IPS-18c (cell line): ENCODE measurements around the gene ARMS2.

ENCODE experiments used
- H3K4me3 ChIP-seq: 2 replicates; pipeline ENCODE4 v1.7.0; 2013; ENCODE audit warnings: low read depth, mild to moderate bottlenecking, low read length, moderate library complexity; ENCODE audit not compliant: insufficient read depth
- H3K9me3 ChIP-seq: one replicate; pipeline ENCODE4 v1.6.1; 2013; ENCODE audit warnings: mild to moderate bottlenecking, low read length, moderate library complexity; ENCODE audit not compliant: control insufficient read depth, insufficient read depth

ARMS2 gene, protein sequence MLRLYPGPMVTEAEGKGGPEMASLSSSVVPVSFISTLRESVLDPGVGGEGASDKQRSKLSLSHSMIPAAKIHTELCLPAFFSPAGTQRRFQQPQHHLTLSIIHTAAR

DNA sequence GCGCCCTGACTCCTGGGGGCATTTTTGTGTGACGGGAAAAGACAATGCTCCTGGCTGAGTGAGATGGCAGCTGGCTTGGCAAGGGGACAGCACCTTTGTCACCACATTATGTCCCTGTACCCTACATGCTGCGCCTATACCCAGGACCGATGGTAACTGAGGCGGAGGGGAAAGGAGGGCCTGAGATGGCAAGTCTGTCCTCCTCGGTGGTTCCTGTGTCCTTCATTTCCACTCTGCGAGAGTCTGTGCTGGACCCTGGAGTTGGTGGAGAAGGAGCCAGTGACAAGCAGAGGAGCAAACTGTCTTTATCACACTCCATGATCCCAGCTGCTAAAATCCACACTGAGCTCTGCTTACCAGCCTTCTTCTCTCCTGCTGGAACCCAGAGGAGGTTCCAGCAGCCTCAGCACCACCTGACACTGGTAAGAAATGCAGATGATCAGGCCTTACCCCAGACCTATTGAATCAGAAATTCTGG, at the start of gene ARMS2:
ARMS2 (plus strand) TSS at position 51 of the 478 bp plus-strand sequence; CDS start at position 126, 75 bp downstream.
- Histone ChIP-seq H3K9me3 (peaks cover 6% of the 10 kb centered on the region), H3K4me3 (no peak within 1 kb of the TSS)

DNA sequence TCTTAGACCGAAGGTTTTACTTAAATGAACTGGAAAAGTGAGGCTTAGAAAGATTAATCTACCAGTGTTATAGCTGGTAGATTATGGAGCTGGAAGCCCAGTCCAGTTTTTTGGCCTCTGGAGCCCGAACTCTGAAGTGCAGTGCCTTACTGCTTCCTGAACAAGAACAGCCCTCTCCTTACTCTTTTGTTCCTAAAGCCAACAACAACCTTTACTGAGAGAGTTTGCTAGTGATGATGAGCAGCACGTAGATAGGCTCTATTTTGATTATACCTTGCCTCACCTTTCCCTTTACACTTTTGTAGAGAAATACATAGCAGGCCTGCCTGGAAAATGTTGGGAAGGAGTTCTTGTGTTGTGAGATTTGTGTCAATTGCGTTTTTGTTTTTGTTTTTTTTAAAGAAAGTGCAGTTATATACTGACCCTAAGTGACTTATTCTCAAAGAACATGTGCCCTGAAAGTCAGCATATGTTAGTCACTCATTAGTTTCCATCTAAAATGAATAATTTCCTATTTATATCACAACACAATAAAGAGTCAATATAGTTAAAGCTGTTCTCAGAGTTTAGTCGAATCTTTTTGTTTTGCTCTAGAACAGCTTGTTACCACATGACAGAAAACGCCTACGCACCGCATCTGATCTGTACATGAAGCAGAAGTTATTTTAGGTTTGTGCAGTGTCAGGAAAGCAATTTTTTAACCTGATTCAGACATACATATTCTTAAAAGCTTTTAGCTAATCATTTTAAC, 46.9 kb upstream of the ARMS2 start:
- no peaks in the 10 kb centered on the region for H3K9me3 ChIP-seq
- no peak overlapping the region for H3K4me3 ChIP-seq

DNA sequence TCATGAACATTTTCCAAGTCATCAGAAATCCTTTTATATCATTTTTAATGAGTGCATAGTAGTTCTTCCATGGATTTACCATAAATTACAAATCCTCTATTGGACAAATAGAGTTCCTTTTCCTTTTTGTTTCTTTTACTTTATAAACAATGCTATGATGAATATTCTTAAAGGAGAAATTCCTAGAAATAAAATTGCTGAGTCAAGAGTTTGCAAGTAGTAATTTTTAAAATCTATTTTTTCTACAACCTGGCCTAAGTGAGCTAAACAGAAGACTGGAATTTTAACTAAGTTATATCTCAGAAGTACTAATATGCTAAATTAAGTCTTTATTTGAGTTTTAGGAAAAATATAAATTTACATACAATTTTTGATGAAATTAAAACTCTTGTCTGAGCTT, 41.1 kb upstream of the ARMS2 start:
- no peaks in the 10 kb centered on the region for H3K9me3 ChIP-seq
- no peak overlapping the region for H3K4me3 ChIP-seq

DNA sequence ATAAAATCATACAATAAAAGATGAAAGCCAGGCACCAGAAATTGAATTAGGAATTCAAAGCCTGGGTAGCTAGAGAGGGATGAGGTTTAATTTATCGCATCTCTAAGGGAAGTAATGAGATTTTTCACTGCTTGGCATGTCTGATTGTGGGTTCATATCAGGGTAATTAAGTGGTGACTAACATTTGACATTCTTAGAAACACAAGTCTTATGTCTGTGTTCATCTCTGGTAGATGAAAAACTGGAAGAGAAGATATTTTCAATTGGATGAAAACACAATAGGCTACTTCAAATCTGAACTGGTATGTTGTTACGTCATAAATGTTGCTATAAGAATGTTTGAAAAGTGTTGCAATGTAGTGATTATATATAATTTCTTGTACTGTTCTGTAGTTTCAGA, 36.8 kb upstream of the ARMS2 start:
- H3K4me3 ChIP-seq = no peak overlapping the region
- H3K9me3 ChIP-seq = no peaks in the 10 kb centered on the region

DNA sequence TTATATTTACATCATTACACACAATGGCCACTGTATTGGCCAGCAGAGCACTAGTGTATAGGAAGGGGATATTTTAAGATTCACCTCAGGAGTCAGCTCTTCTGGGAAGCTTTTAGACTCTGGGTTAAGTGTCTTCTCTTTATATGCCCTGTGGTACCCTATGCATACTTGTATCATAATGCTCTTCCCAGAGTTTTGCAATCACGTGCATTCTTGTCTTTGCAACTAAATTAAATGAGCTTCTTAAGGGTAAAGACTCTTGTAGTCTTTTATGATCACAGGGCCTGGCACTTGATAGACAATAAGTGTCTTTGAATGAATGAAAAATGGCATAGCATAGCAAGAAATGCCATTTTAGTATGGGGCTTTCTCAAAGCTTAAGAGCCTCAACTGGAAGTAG, 35.4 kb upstream of the ARMS2 start:
- Histone ChIP-seq H3K9me3 (no peaks in the 10 kb centered on the region), H3K4me3 (no peak overlapping the region)

DNA sequence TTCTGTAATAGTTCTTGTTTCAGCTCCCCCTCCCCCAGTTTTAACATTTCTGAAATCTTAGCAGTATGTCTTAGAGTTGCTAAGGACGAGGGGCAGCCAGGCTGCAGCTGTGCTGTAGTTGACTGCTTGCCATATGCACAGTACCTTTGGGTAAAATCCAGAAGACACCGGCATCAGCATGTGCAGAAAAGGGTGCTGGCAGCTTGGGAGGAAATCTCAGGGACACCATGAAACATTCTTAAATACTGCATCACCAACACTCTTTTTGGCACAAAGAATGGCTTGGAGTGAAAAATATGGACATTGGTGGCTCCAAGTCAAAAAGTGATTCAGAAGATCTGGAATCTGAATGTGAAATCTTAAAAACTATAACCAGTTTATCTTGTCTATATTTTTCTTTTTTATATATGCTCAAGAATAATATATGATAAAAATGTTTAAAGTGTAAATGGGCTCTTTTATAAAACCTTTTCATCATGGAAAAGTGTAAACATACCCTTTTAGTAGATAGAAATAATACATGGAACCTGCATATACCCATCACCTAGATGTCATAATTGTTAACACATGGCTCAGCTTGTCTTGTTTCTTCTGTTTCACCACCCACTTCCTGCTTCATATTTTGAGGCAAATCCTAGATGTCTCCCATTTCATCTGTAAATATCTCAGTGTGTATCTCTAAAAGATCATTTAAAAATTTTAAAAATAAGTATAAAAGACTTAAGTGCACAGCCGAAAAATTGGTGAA, 34.4 kb upstream of the ARMS2 start:
- H3K4me3 ChIP-seq = no peak overlapping the region
- no peaks in the 10 kb centered on the region for H3K9me3 ChIP-seq

DNA sequence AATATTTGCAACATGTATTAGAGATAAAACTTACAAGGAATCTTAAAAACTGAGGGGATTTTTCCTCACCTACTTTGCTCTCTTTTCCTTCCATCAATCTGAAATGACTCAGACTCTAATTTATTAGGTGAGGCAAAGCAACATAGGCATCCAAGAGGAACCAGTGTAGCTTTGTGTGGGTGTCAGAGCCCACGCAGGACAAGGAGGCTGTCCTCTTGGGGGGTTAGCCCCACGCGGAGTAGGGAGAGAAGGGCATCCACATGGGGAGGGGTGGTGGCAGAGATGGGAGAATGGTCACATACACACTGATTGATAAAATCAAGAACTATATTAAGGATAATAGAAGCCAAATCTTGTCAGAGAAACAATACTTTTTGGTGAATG, 33.8 kb upstream of the ARMS2 start:
- Histone ChIP-seq H3K9me3 (no peaks in the 10 kb centered on the region), H3K4me3 (no peak overlapping the region)

DNA sequence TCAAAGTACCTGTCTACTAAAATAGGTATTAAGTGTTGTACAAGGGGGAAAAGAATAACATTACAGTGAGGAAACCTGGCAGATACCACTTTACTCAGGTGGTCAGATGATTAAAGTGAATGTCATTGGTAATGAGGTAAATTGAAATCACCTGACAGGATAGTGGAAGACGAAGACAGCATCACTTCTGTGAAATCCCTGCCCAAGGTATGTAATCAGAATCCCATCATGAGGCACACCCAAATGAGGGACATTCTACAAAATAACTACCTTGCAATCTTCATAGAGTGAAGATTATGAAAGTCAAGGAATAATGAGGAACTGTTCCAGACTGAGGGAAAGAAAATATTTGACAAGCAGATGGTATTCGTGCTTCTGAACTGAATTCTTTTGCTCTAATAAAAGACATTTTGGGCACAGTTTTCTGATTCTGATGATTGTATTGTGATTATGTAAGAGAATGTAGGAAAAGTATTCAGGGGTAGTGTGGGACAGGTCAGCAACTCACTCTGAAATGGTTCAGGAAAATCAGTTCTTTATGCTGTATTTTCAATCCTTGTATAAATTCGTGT, 33.3 kb upstream of the ARMS2 start:
- no peaks in the 10 kb centered on the region for H3K9me3 ChIP-seq
- no peak overlapping the region for H3K4me3 ChIP-seq

DNA sequence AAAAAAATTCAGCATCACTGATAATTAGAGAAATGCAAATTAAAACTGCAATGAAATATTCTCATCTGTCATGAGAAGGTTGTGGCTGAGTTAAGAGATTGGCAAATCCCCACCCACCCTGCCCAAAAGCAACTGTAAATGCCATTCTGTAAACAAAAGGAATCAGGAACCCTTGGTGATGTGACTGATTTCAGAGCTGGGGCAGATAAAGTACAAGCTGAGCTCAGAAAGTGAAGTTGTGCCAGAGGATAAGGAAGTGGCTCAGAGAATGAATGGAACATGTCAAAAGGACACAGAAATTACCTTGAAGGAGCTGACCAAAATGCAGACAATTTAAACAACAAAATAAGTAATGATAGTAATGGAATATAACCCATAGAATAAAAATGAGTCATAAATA, 32.7 kb upstream of the ARMS2 start:
- Histone ChIP-seq H3K4me3 (no peak overlapping the region), H3K9me3 (no peaks in the 10 kb centered on the region)

DNA sequence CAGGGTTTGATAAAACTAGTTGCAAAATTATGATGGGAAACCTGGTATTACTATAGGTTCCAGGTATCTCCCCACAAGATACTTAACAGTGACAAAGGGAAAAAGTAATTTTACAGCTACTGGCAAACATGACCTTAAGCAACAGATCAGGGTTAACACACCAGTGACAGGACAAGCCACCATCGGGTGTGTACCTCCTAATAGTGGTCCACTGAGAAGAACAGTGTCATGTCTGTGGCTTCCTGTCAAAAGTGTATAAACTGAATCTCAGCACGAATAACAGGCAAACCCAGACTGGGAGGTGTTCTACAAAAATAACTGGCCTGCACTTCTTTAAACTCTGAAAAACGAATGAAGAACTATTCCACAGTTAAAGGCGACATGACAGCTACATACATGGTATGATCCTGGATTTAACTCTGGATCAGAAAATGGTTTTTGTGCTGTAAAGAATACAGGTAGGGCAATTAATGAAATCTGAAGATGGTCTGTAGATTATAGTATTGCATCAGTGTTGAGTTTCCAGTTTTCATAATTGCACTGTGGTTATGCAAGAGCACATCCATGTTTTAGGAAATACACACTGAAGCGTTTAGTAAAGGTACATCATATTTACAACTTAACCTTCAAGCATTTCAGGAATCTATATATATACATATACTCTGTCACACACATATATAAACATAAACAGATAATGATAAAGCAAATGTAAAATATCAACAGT, 32.0 kb upstream of the ARMS2 start:
- H3K4me3 ChIP-seq = no peak overlapping the region
- H3K9me3 ChIP-seq = no peaks in the 10 kb centered on the region

DNA sequence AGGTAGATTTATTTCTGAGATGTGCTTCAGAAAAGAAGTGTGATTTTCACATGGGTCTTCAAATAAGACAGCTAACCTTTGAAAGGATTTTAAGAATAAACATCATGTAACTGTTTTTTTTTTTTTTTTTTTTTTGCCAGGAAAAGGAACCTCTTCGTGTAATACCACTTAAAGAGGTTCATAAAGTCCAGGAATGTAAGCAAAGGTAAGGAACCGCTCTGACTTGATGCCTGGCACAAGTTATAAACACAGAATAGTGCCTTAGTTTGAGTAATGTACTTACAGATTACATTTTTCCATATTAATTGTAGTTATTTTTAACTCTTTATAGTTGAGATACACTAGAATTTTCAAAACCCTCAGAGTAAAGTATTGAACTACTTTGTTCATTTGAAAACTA, 30.4 kb upstream of the ARMS2 start:
- H3K9me3 ChIP-seq = no peaks in the 10 kb centered on the region
- no peak overlapping the region for H3K4me3 ChIP-seq

DNA sequence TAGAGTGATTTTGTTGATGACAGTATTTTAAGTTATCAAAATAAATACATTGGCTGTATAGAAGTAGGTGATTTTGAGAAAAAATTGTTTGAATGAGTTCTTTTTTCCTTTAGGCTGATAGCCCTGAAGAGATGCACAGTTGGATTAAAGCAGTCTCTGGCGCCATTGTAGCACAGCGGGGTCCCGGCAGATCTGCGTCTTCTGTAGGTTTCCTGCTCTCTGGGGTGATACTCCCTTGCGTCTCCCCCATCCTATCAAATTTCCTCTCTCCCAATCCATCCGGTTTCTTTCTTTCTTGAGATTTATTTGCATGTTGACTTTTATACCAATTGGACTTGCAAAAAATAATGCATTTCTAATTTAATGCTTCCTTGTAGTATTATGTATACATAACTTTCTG, 27.6 kb upstream of the ARMS2 start:
- Histone ChIP-seq H3K4me3 (no peak overlapping the region), H3K9me3 (no peaks in the 10 kb centered on the region)

DNA sequence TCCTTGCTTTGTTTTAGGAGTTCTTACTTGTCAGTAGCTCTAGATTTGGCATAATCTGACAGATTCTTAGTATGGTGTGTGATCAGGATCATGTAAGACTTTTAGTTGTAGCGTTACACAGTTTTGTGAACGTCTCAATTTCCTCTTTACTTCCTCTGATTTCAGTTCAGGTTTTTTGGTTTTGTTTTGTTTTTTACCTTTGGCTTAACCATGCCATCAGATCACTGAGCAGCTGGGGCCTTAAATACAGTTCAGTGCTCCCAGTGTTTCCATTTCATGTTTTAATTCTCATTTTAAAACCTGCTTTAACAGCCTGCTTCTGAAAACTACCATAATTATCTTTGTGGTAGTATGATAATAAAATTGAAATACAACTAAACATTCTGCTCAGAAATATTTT, 27.2 kb upstream of the ARMS2 start:
- no peak overlapping the region for H3K4me3 ChIP-seq
- no peaks in the 10 kb centered on the region for H3K9me3 ChIP-seq

DNA sequence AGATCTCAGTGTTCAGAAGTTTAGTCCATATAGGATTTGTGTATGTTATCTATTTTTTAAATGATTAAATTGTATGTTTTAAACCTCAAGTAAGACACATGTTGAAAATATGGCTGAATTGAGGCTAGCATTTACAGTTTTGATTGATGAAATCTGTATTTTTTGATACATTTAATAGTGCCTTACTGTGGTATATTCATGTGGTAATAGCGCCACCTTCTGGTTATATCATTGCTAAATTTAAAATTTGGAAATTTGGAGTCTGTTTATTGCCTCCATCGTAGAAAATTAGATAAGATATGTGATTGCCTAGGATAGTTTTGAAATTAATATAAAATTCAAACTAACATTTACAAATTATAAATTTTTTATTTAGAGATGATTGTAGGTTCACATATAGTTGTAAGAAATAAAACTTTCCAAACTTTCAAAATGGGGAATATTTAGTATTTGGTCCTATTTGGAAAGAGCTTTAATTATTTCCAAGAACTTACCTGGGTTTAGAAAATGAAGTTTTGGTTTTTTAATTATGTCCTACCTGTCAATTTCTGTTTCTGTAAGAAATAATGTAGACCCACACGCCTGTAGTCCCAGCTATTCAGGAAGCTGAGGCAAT, 19.1 kb upstream of the ARMS2 start:
- H3K4me3 ChIP-seq = no peak overlapping the region
- peaks cover 4% of the 10 kb centered on the region for H3K9me3 ChIP-seq

DNA sequence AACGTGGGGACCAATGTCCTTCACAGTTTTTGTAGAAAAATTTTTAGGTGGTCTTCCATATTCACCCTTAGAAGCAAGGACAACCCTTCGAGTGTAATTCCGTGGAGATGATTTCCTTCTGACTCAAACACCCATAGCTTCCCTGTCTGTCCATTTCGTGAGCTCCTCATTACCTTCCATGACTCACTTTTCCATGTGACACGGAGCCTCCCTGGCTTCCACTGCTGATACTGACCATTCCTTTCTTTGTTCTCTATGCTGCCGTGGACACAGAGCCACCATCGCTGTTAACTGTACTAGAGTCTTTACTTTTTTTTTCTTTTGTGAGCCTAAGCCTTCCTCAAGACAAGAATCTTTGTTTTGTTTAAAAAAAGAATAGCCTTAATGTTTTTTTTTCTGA, 12.5 kb upstream of the ARMS2 start:
- Histone ChIP-seq H3K9me3 (peaks cover 4% of the 10 kb centered on the region), H3K4me3 (no peak overlapping the region)

DNA sequence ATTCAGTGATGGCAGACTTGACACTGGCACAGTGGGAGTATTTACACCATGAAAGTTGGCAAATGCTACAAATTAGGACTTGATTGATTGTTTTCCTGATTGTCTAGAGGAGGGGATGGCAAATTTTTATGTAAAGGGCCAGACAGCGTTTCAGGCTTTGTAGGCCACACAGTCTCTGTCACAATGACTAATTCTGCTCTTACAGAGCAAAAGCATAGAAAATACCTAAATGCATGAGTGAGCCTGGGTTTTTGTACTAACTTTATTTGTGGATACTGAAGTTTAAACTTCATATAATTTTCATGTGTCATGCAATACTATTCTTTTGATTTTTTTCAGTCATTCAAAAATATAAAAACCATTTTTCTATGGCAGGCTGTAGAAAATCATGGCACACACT, 9.0 kb upstream of the ARMS2 start:
- Histone ChIP-seq H3K9me3 (no peaks in the 10 kb centered on the region), H3K4me3 (no peak overlapping the region)

DNA sequence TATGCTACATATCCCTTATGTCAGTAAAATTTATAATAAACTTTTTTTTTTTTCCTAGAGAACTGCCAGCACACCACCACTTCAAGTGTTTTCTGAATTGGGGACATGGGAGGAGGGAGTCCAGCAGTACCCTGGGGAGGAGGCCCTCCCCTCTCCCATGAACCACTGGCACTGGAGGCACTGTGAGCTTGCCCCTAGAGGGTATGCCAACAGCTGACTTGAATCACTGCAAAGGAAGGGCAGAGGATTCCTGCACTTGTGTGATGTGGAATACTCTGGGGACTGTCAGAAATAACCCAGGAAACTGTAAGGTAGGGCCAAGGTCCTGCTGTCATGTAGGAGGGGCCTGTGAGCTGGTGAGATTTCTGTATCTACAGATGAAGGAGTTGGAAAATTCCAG, 8.5 kb upstream of the ARMS2 start:
- Histone ChIP-seq H3K9me3 (no peaks in the 10 kb centered on the region), H3K4me3 (no peak overlapping the region)
